CD14-positive monocyte (primary cell): ENCODE measurements around the gene UTP14C. TPM values are rescaled to one million over a fixed set of nuclear protein-coding genes. Genes with fewer than 3 reads are reported as not detected.
"Not testable (repeated sequence)": the region's sequence is repeated elsewhere in the genome, so short reads cannot be mapped to it uniquely, and the experiment has no call there.

ENCODE experiments used
- DNase-seq, 3 donors: peaks; one replicate each; pipeline ENCODE4 v3.0.0-alpha.2; 2011 to 2022
- H2AFZ ChIP-seq: 2 replicates; pipeline ENCODE4 v1.6.0; 2012; ENCODE audit warnings: mild to moderate bottlenecking, low read depth, low read length, inconsistent platforms; ENCODE audit not compliant: insufficient read depth, poor library complexity, severe bottlenecking
- H3K27ac ChIP-seq, 2 donors: 1 replicate in 1 of 2; 2 replicates in 1 of 2; pipeline ENCODE4 v1.5.1; 2012 to 2013; ENCODE audit warnings: low read length in 2 of 2, control low read depth in 1 of 2, inconsistent platforms in 1 of 2, low read depth in 1 of 2, mild to moderate bottlenecking in 1 of 2
- H3K27me3 ChIP-seq, 2 donors: one replicate each; pipeline versions ENCODE4 v1.6.0 to v1.6.1; 2011 to 2013; ENCODE audit warnings: low read length in 2 of 2; ENCODE audit not compliant: control insufficient read depth in 2 of 2, insufficient read depth in 2 of 2
- H3K36me3 ChIP-seq, 2 donors: replicated peaks in 1 of 2; 1 replicate in 1 of 2; 2 replicates in 1 of 2; pipeline versions ENCODE4 v1.5.1 to v1.6.1; 2012 to 2013; ENCODE audit warnings: low read length in 2 of 2, control low read depth in 1 of 2, inconsistent platforms in 1 of 2, mild to moderate bottlenecking in 1 of 2; ENCODE audit not compliant: insufficient read depth in 2 of 2, control insufficient read depth in 1 of 2
- H3K4me1 ChIP-seq, 2 donors: 1 replicate in 1 of 2; 2 replicates in 1 of 2; pipeline versions ENCODE4 v1.5.1 to v1.6.1; 2012 to 2013; ENCODE audit warnings: low read length in 2 of 2, control low read depth in 1 of 2, inconsistent platforms in 1 of 2, mild to moderate bottlenecking in 1 of 2, moderate library complexity in 1 of 2; ENCODE audit not compliant: insufficient read depth in 2 of 2, control insufficient read depth in 1 of 2
- H3K4me2 ChIP-seq: replicated peaks from 2 replicates; pipeline ENCODE3; 2012; ENCODE audit warnings: low read length, moderate library complexity, mild to moderate bottlenecking; ENCODE audit not compliant: poor library complexity, severe bottlenecking; ENCODE audit errors: extremely low read depth
- H3K4me3 ChIP-seq, 3 experiments: fragments of 200-600 bp in 1 of 3; sonication (generic) in 1 of 3; replicated peaks in 1 of 3; 1 replicate in 2 of 3; 2 replicates in 1 of 3; pipeline ENCODE4 v1.5.1; 2011 to 2013; ENCODE audit warnings: low read length in 3 of 3, mild to moderate bottlenecking in 3 of 3, control low read depth in 2 of 3, low read depth in 2 of 3, inconsistent platforms in 1 of 3, moderate library complexity in 1 of 3
- H3K79me2 ChIP-seq: 2 replicates; pipeline ENCODE4 v1.6.0; 2012; ENCODE audit warnings: mild to moderate bottlenecking, control low read depth, inconsistent platforms, low read length, moderate library complexity; ENCODE audit not compliant: insufficient read depth
- H3K9ac ChIP-seq: 2 replicates; pipeline ENCODE4 v1.6.0; 2017; ENCODE audit warnings: low read length, mild to moderate bottlenecking; ENCODE audit not compliant: insufficient read depth, poor library complexity, severe bottlenecking
- H3K9me3 ChIP-seq, 2 donors: replicated peaks in 1 of 2; 1 replicate in 1 of 2; 2 replicates in 1 of 2; pipeline versions ENCODE4 v1.5.1 to v1.6.1; 2012 to 2013; ENCODE audit warnings: low read length in 2 of 2, control low read depth in 1 of 2; ENCODE audit not compliant: control insufficient read depth in 1 of 2, insufficient read depth in 1 of 2
- H4K20me1 ChIP-seq: 2 replicates; pipeline ENCODE4 v1.6.0; 2012; ENCODE audit warnings: mild to moderate bottlenecking, low read length, control low read depth, moderate library complexity; ENCODE audit not compliant: insufficient read depth
- H3K27ac Mint-ChIP-seq, 7 donors: one replicate each; pipeline ENCODE4 v1.8.0; 2020; ENCODE audit warnings: mild to moderate bottlenecking in 7 of 7, mixed read lengths in 7 of 7, moderate library complexity in 6 of 7, inconsistent platforms in 2 of 7
- H3K27me3 Mint-ChIP-seq, 3 donors: one replicate each; pipeline ENCODE4 v1.8.0; 2021 to 2022; ENCODE audit warnings: low read depth in 3 of 3, mild to moderate bottlenecking in 3 of 3, mixed read lengths in 3 of 3, moderate library complexity in 3 of 3, inconsistent platforms in 1 of 3
- H3K36me3 Mint-ChIP-seq, 2 donors: one replicate each; pipeline ENCODE4 v1.8.0; 2020; ENCODE audit warnings: mixed read lengths in 2 of 2, inconsistent platforms in 1 of 2, mild to moderate bottlenecking in 1 of 2
- H3K4me1 Mint-ChIP-seq: one replicate; pipeline ENCODE4 v1.8.0; 2020; ENCODE audit warnings: mild to moderate bottlenecking, mixed read lengths
- H3K4me3 Mint-ChIP-seq, 2 donors: one replicate each; pipeline ENCODE4 v1.8.0; 2020; ENCODE audit warnings: mild to moderate bottlenecking in 2 of 2, mixed read lengths in 2 of 2, moderate library complexity in 1 of 2
- H3K9me3 Mint-ChIP-seq, 7 donors: one replicate each; pipeline ENCODE4 v1.8.0; 2020 to 2022; ENCODE audit warnings: mixed read lengths in 7 of 7, mild to moderate bottlenecking in 6 of 7, moderate library complexity in 6 of 7, inconsistent platforms in 2 of 7
- CTCF ChIP-seq: fragments of 200-600 bp; IDR thresholded peaks from one replicate; pipeline ENCODE4 v1.8.0; 2022; ENCODE audit warnings: antibody characterized with exemption, mild to moderate bottlenecking
- WGBS: methylation state at CpG from one replicate; pipeline ENCODE4 v1.1.5; 2013; ENCODE audit warnings: missing lambda C conversion rate; ENCODE audit not compliant: insufficient coverage; 5-methylcytosine and 5-hydroxymethylcytosine counted together
- intact Hi-C, 2 donors: fragments of 100-400 bp; cut with micrococcal nuclease; formaldehyde crosslinking; loops; one replicate each; pipeline versions ENCODE4 v1.15.0 to v1.15.1; 2023
- polyA plus RNA-seq, 3 donors: library from polyadenylated mRNA; depleted of rRNA in 1 of 3; unstranded in 2 of 3; stranded (reverse) in 1 of 3; fragments of 300-500 nt in 2 of 3; fragments of >200 nt in 1 of 3; fragmentation: Illumina TruSeq in 2 of 3; gene quantifications; 1 replicate in 2 of 3; 2 replicates in 1 of 3; pipeline ENCODE4 v1.2.3, GENCODE V29; 2012 to 2021

Gene UTP14C
- polyA plus RNA-seq, 3 donors: 1.2 to 1.5 (median 1.2) TPM

DNA sequence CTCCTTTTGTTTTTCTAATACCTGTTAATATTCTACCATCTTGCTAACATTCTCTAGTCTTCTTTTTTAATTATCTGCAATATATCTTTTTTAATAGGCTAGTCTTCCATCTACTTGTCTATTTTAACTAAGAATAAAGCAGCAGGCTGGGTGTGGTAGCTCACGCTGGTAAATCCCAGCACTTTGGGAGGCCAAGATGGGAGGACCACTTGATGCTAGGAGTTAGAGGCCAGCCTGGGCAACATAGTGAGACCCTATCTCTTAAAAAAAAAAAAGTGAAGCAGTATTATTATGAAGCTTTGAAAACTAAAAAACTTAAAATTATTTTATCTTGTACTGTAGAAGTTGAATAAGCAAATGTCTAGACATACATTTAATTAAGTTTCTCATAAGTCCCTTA is 3.3 kb downstream of the UTP14C start:
- H3K4me1 Mint-ChIP-seq: no peaks in the 10 kb centered on the region
- TF ChIP-seq CTCF: no peak
- peaks cover 4% of the 10 kb centered on the region for H4K20me1 ChIP-seq
- H3K4me2 ChIP-seq: no peak overlapping the region
- peaks cover 26 to 60% of the 10 kb centered on the region in 2 donors for H3K36me3 ChIP-seq
- no peak overlapping the region for H3K27ac Mint-ChIP-seq
- H3K79me2 ChIP-seq: no peaks in the 10 kb centered on the region
- H3K9me3 ChIP-seq: peaks cover 0 to 5% of the 10 kb centered on the region in 2 donors
- peaks cover 0 to 3% (median 0%) of the 10 kb centered on the region in 3 donors for H3K27me3 Mint-ChIP-seq
- no peak overlapping the region for H3K9ac ChIP-seq
- peaks cover 51 to 60% of the 10 kb centered on the region in 2 donors for H3K36me3 Mint-ChIP-seq
- H3K4me3 Mint-ChIP-seq: no peak overlapping the region
- DNase-seq: no peak
- H3K27me3 ChIP-seq: no peaks in the 10 kb centered on the region
- intact Hi-C loops: no loop called here
- no CpG with 5 or more reads among the region's 1 CpG for WGBS
- H3K4me1 ChIP-seq: no peaks in the 10 kb centered on the region
- H3K4me3 ChIP-seq: no peak overlapping the region
- no peak overlapping the region for H3K27ac ChIP-seq
- H2AFZ ChIP-seq: no peak overlapping the region
- H3K9me3 Mint-ChIP-seq: peaks cover 7 to 21% (median 12%) of the 10 kb centered on the region in 7 donors

DNA sequence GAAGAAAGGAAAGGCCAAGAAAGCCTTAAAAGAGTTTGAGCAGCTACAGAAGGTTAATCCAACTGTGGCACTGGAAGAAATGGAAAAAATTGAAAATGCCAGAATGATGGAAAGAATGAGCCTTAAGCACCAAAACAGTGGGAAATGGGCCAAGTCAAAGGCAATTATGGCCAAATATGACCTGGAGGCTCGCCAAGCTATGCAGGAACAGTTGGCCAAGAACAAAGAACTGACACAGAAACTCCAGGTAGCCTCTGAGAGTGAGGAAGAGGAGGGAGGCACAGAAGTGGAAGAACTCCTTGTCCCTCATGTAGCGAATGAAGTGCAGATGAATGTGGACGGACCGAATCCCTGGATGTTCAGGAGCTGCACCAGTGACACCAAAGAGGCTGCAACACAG is 5.1 kb downstream of the UTP14C start:
- peaks cover 7 to 21% (median 12%) of the 10 kb centered on the region in 7 donors for H3K9me3 Mint-ChIP-seq
- no peaks in the 10 kb centered on the region for H3K4me1 ChIP-seq
- peaks cover 0 to 5% of the 10 kb centered on the region in 2 donors for H3K9me3 ChIP-seq
- TF ChIP-seq CTCF: no peak
- no peak overlapping the region for H3K4me3 ChIP-seq
- WGBS: 98% methylated on average over 4 of the region's 4 CpGs
- intact Hi-C loops: no loop called here
- no peaks in the 10 kb centered on the region for H3K4me1 Mint-ChIP-seq
- H3K27me3 Mint-ChIP-seq: peaks cover 0 to 3% (median 0%) of the 10 kb centered on the region in 3 donors
- H2AFZ ChIP-seq: no peak overlapping the region
- H3K79me2 ChIP-seq: no peaks in the 10 kb centered on the region
- H3K4me3 Mint-ChIP-seq: no peak overlapping the region
- H3K27ac ChIP-seq: no peak overlapping the region
- peaks cover 18 to 44% of the 10 kb centered on the region in 2 donors for H3K36me3 ChIP-seq
- peaks cover 41 to 46% of the 10 kb centered on the region in 2 donors for H3K36me3 Mint-ChIP-seq
- H4K20me1 ChIP-seq: peaks cover 4% of the 10 kb centered on the region
- H3K27ac Mint-ChIP-seq: no peak overlapping the region
- H3K9ac ChIP-seq: no peak overlapping the region
- no peaks in the 10 kb centered on the region for H3K27me3 ChIP-seq
- H3K4me2 ChIP-seq: no peak overlapping the region
- no peak for DNase-seq

GRCh38 chr13:52030401-52030800 is 5.9 kb downstream of the UTP14C start:
- H3K36me3 ChIP-seq: peaks cover 11 to 36% of the 10 kb centered on the region in 2 donors
- Mint-ChIP-seq H3K27ac (peak overlapping the region in 1 of 7 donors; percentile 49), H3K9me3 (peaks cover 7 to 21% (median 12%) of the 10 kb centered on the region in 7 donors), H3K36me3 (peaks cover 32 to 39% of the 10 kb centered on the region in 2 donors)
- H3K4me1 Mint-ChIP-seq, intact Hi-C loops, H2AFZ ChIP-seq, H3K27me3 Mint-ChIP-seq, H3K27me3 ChIP-seq, H3K4me2 ChIP-seq, H3K9me3 ChIP-seq, H4K20me1 ChIP-seq, H3K4me1 ChIP-seq, H3K27ac ChIP-seq, DNase-seq, H3K9ac ChIP-seq, H3K4me3 ChIP-seq, H3K4me3 Mint-ChIP-seq, H3K79me2 ChIP-seq: not testable (repeated sequence)
- WGBS: 83% methylated on average over 1 of the region's 6 CpGs
